ENCODE data around the gene WSB2. TPM values are rescaled to one million over a fixed set of nuclear protein-coding genes. Genes with fewer than 3 reads are reported as not detected.

WSB2 gene
- total RNA-seq, 1 experiment from 2014 or later = 55.9 TPM

GRCh38 chr12:118064608-118065007 lies 3.6 kb upstream of the WSB2 start:
- no TSS peak for BruUV-seq (replicated peaks)
- no peaks in the 10 kb centered on the region for H3K9me3 Mint-ChIP-seq (ENCODE audit: unreplicated experiment)
- no peak for TF ChIP-seq CTCF (IDR thresholded peaks at IDR 0.05; ENCODE audit: unreplicated experiment)
- intact Hi-C loops (cut with micrococcal nuclease) = loop anchor here (5.0 kb wide), 1 partner anchor 313 kb away; the partner anchor contains the start of gene SUDS3
- H3K36me3 Mint-ChIP-seq (ENCODE audit: insufficient read depth, unreplicated experiment) = peaks cover 7% of the 10 kb centered on the region
- H3K27ac Mint-ChIP-seq (ENCODE audit: low read depth, unreplicated experiment) = no peak overlapping the region
- no peak overlapping the region for H3K4me3 Mint-ChIP-seq (ENCODE audit: unreplicated experiment)
- no peak for DNase-seq (ENCODE audit: unreplicated experiment)
- POLR2A ChIA-PET = interaction anchor here (1.0 to 6.6 kb wide), 4 partner anchors 9 to 72 kb away, joined by 3 to 49 read pairs (median 3); partner anchors contain the start of genes PEBP1 and VSIG10
- peaks cover 16% of the 10 kb centered on the region for H3K4me1 Mint-ChIP-seq (ENCODE audit: insufficient read depth, unreplicated experiment)
- CTCF ChIA-PET = interaction anchor here (0.8 to 4.3 kb wide), 5 partner anchors 10 to 311 kb away, joined by 3 to 11 read pairs (median 4); no protein-coding TSS in a partner anchor
- no peaks in the 10 kb centered on the region for H3K27me3 Mint-ChIP-seq (ENCODE audit: insufficient read depth, unreplicated experiment)

DNA sequence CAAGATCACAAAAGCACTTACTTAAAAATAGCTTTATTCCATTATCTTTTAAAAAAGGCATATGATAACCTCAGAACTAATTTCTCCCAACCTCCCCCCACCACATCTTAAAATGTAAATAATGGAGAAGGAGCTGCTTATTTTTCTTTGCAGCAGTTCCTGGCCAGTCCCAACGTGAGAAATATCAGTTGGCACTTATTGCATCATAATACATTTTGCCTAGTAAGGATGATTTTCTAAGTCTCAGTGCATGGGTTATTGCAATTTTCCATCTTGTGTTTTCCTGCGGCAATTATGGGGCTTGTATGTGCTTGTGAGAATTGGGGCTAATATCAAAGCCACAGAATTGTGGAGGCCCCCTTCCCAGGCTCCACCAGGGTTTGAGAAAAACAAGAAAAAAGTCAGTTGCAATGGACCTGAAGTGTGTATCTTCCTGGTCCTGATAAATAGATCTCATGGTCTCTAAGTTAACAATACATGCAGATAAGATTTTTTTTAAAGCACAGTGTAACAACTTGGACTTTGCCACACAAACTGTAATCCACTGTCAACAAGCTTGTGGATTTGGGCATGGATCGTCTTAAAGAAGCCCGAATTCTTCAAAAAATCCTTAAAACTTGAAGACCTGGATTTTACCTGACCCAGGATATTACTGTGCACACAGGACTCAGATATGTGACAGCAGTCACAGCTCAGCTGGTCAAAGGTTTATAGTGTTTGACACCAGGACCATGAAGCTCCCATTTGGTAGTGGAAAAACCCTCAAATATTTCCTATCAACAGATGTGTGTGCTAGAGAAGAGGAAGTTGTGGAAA lies 2.8 kb upstream of the WSB2 start:
- H3K36me3 Mint-ChIP-seq (ENCODE audit: insufficient read depth, unreplicated experiment) = peaks cover 12% of the 10 kb centered on the region
- ChIA-PET CTCF (interaction anchor here (0.6 to 4.3 kb wide), 9 partner anchors 9 to 1860 kb away, joined by 3 to 11 read pairs (median 4); no protein-coding TSS in a partner anchor), POLR2A (interaction anchor here (1.1 to 6.6 kb wide), 6 partner anchors 8 to 73 kb away, joined by 3 to 49 read pairs (median 4); partner anchors contain the start of genes PEBP1 and VSIG10)
- intact Hi-C loops (cut with micrococcal nuclease) = loop anchor here (5.0 kb wide), 1 partner anchor 314 kb away; the partner anchor contains the start of gene SUDS3
- H3K27ac Mint-ChIP-seq (ENCODE audit: low read depth, unreplicated experiment) = no peak overlapping the region
- H3K4me3 Mint-ChIP-seq (ENCODE audit: unreplicated experiment) = peak overlapping the region; percentile 89
- DNase-seq (ENCODE audit: unreplicated experiment) = no peak
- no peaks in the 10 kb centered on the region for H3K27me3 Mint-ChIP-seq (ENCODE audit: insufficient read depth, unreplicated experiment)
- no TSS peak for BruUV-seq (replicated peaks)
- no peaks in the 10 kb centered on the region for H3K9me3 Mint-ChIP-seq (ENCODE audit: unreplicated experiment)
- no peak for TF ChIP-seq CTCF (IDR thresholded peaks at IDR 0.05; ENCODE audit: unreplicated experiment)
- H3K4me1 Mint-ChIP-seq (ENCODE audit: insufficient read depth, unreplicated experiment) = peaks cover 20% of the 10 kb centered on the region

- Mint-ChIP-seq H3K4me3 (ENCODE audit: unreplicated experiment) (peak overlapping the region; percentile 89), H3K27ac (ENCODE audit: low read depth, unreplicated experiment) (peak overlapping the region; percentile 93), H3K4me1 (ENCODE audit: insufficient read depth, unreplicated experiment) (peaks cover 20% of the 10 kb centered on the region), H3K9me3 (ENCODE audit: unreplicated experiment) (no peaks in the 10 kb centered on the region), H3K36me3 (ENCODE audit: insufficient read depth, unreplicated experiment) (peaks cover 18% of the 10 kb centered on the region), H3K27me3 (ENCODE audit: insufficient read depth, unreplicated experiment) (no peaks in the 10 kb centered on the region)
- no peak for TF ChIP-seq CTCF (IDR thresholded peaks at IDR 0.05; ENCODE audit: unreplicated experiment)
- intact Hi-C loops (cut with micrococcal nuclease) = loop anchor here (1.0 to 5.0 kb wide), 4 partner anchors 10 to 315 kb away; partner anchors contain the start of genes RFC5 and SUDS3
- DNase-seq (ENCODE audit: unreplicated experiment) = no peak
- no TSS peak for BruUV-seq (replicated peaks)
- CTCF ChIA-PET = interaction anchor here (0.7 to 1.6 kb wide), 5 partner anchors 22 to 314 kb away, joined by 3 to 8 read pairs (median 3); no protein-coding TSS in a partner anchor
- POLR2A ChIA-PET = interaction anchor here (0.6 to 6.6 kb wide), 9 partner anchors 9 to 866 kb away, joined by 3 to 49 read pairs (median 3); partner anchors contain the start of genes PEBP1 and VSIG10
Measured at GRCh38 chr12:118061873-118062843, 1.2 kb upstream of the WSB2 start.

All from MCF 10A (cell line).